ENCODE measurements around the gene MKNK2. TPM values are rescaled to one million over a fixed set of nuclear protein-coding genes. Genes with fewer than 3 reads are reported as not detected.

Gene MKNK2
- total RNA-seq, 1 donor: 82.5 TPM

GRCh38 chr19:2042485-2043250 is 8.4 kb downstream of the MKNK2 start:
- Histone ChIP-seq H3K4me3 (ENCODE audit: insufficient read depth, low read length) (no peak overlapping the region), H3K4me2 (ENCODE audit: insufficient read depth, low read length) (no peak overlapping the region), H3K9me3 (ENCODE audit: low read depth, low read length) (no peaks in the 10 kb centered on the region), H4K20me1 (ENCODE audit: insufficient read depth, low read length) (peaks cover 58% of the 10 kb centered on the region), H2AFZ (ENCODE audit: low read length) (no peak overlapping the region), H3K27ac (ENCODE audit: low read depth, low read length) (peak overlapping the region; percentile 33), H3K36me3 (ENCODE audit: insufficient read depth, low read length) (peaks cover 44% of the 10 kb centered on the region), H3K27me3 (ENCODE audit: insufficient read depth, low read length) (no peaks in the 10 kb centered on the region), H3K79me2 (ENCODE audit: insufficient read depth, low read length) (peaks cover 26% of the 10 kb centered on the region), H3K4me1 (ENCODE audit: insufficient read depth, low read length) (peaks cover 7% of the 10 kb centered on the region)
- DNase-seq (ENCODE audit: insufficient read length, low spot score, missing footprints): peak; percentile 77
- TF ChIP-seq, protein P1, sequence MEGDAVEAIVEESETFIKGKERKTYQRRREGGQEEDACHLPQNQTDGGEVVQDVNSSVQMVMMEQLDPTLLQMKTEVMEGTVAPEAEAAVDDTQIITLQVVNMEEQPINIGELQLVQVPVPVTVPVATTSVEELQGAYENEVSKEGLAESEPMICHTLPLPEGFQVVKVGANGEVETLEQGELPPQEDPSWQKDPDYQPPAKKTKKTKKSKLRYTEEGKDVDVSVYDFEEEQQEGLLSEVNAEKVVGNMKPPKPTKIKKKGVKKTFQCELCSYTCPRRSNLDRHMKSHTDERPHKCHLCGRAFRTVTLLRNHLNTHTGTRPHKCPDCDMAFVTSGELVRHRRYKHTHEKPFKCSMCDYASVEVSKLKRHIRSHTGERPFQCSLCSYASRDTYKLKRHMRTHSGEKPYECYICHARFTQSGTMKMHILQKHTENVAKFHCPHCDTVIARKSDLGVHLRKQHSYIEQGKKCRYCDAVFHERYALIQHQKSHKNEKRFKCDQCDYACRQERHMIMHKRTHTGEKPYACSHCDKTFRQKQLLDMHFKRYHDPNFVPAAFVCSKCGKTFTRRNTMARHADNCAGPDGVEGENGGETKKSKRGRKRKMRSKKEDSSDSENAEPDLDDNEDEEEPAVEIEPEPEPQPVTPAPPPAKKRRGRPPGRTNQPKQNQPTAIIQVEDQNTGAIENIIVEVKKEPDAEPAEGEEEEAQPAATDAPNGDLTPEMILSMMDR (IDR thresholded peaks at IDR 0.05; ENCODE audit: extremely low read depth, low read depth, low read length): no peak

- H3K27me3 ChIP-seq (ENCODE audit: insufficient read depth, low read length): no peaks in the 10 kb centered on the region
- H3K4me3 ChIP-seq (ENCODE audit: insufficient read depth, low read length): no peak overlapping the region
- H3K4me2 ChIP-seq (ENCODE audit: insufficient read depth, low read length): no peak overlapping the region
- H2AFZ ChIP-seq (ENCODE audit: low read length): no peak overlapping the region
- H3K9me3 ChIP-seq (ENCODE audit: low read depth, low read length): no peaks in the 10 kb centered on the region
- H3K36me3 ChIP-seq (ENCODE audit: insufficient read depth, low read length): peaks cover 43% of the 10 kb centered on the region
- H3K27ac ChIP-seq (ENCODE audit: low read depth, low read length): peak overlapping the region; percentile 33
- H3K79me2 ChIP-seq (ENCODE audit: insufficient read depth, low read length): peaks cover 19% of the 10 kb centered on the region
- H3K4me1 ChIP-seq (ENCODE audit: insufficient read depth, low read length): peaks cover 6% of the 10 kb centered on the region
- TF ChIP-seq, protein P1 (IDR thresholded peaks at IDR 0.05; ENCODE audit: extremely low read depth, low read depth, low read length): no peak
- peaks cover 50% of the 10 kb centered on the region for H4K20me1 ChIP-seq (ENCODE audit: insufficient read depth, low read length)
- peak; percentile 98 for DNase-seq (ENCODE audit: insufficient read length, low spot score, missing footprints)
These were observed 9.2 kb downstream of the MKNK2 start for GRCh38 chr19:2041683-2042484.

- no peak overlapping the region for H3K4me3 ChIP-seq (ENCODE audit: insufficient read depth, low read length)
- no peak overlapping the region for H3K4me2 ChIP-seq (ENCODE audit: insufficient read depth, low read length)
- TF ChIP-seq, protein P1 (IDR thresholded peaks at IDR 0.05; ENCODE audit: extremely low read depth, low read depth, low read length): no peak
- peaks cover 45% of the 10 kb centered on the region for H4K20me1 ChIP-seq (ENCODE audit: insufficient read depth, low read length)
- H3K36me3 ChIP-seq (ENCODE audit: insufficient read depth, low read length): peaks cover 38% of the 10 kb centered on the region
- H3K9me3 ChIP-seq (ENCODE audit: low read depth, low read length): no peaks in the 10 kb centered on the region
- no peak overlapping the region for H3K27ac ChIP-seq (ENCODE audit: low read depth, low read length)
- no peaks in the 10 kb centered on the region for H3K27me3 ChIP-seq (ENCODE audit: insufficient read depth, low read length)
- no peak overlapping the region for H2AFZ ChIP-seq (ENCODE audit: low read length)
- peak; percentile 81 for DNase-seq (ENCODE audit: insufficient read length, low spot score, missing footprints)
- peaks cover 13% of the 10 kb centered on the region for H3K79me2 ChIP-seq (ENCODE audit: insufficient read depth, low read length)
- peaks cover 6% of the 10 kb centered on the region for H3K4me1 ChIP-seq (ENCODE audit: insufficient read depth, low read length)
These were observed 9.7 kb downstream of the MKNK2 start for GRCh38 chr19:2041433-2041682.

Data from osteoblast (primary cell).